HEK293 (cell line): ENCODE data around the gene PLCH2.

Experiments used
- BCL11A ChIP-seq: fragments of 450-650 bp; formaldehyde crosslinking; IDR thresholded peaks from 2 replicates; pipeline ENCODE4 v1.5.1; 2016; ENCODE audit warnings: low read depth, missing biosample characterization, missing genetic modification characterization
- HIC1 ChIP-seq: fragments of 450-650 bp; formaldehyde crosslinking; IDR thresholded peaks from 2 replicates; pipeline ENCODE4 v1.5.1; 2016; ENCODE audit warnings: missing biosample characterization, missing genetic modification characterization
- KLF1 ChIP-seq: fragments of 450-650 bp; formaldehyde crosslinking; IDR thresholded peaks from 2 replicates; pipeline ENCODE4 v1.5.1; 2016; ENCODE audit warnings: missing biosample characterization, missing genetic modification characterization
- OSR2 ChIP-seq: fragments of 450-650 bp; formaldehyde crosslinking; IDR thresholded peaks from 2 replicates; pipeline ENCODE4 v1.5.1; 2016; ENCODE audit warnings: missing biosample characterization, missing genetic modification characterization
- OVOL3 ChIP-seq: fragments of 450-650 bp; formaldehyde crosslinking; IDR thresholded peaks from 2 replicates; pipeline ENCODE4 v1.5.1; 2016; ENCODE audit warnings: missing biosample characterization, missing genetic modification characterization
- SCRT2 ChIP-seq: fragments of 450-650 bp; formaldehyde crosslinking; IDR thresholded peaks from 2 replicates; pipeline ENCODE4 v1.5.1; 2016; ENCODE audit warnings: missing biosample characterization, missing genetic modification characterization
- SP2 ChIP-seq: fragments of 450-650 bp; formaldehyde crosslinking; IDR thresholded peaks from 2 replicates; pipeline ENCODE4 v1.5.1; 2016; ENCODE audit warnings: missing biosample characterization, missing genetic modification characterization
- TCF7L2 ChIP-seq: IDR thresholded peaks from 2 replicates; pipeline ENCODE4 v1.6.1; 2011; ENCODE audit warnings: low read depth, mild to moderate bottlenecking, inconsistent platforms, low read length, moderate library complexity, borderline replicate concordance
- WT1 ChIP-seq: fragments of 450-650 bp; formaldehyde crosslinking; IDR thresholded peaks from 2 replicates; pipeline ENCODE4 v1.5.1; 2016; ENCODE audit warnings: missing biosample characterization, missing genetic modification characterization
- ZBTB10 ChIP-seq: fragments of 450-650 bp; formaldehyde crosslinking; IDR thresholded peaks from 2 replicates; pipeline ENCODE4 v1.5.1; 2016; ENCODE audit warnings: missing biosample characterization, missing genetic modification characterization
- ZFHX2 ChIP-seq: fragments of 450-650 bp; formaldehyde crosslinking; conservative IDR thresholded peaks from 2 replicates; pipeline ENCODE4 v1.5.1; 2016; ENCODE audit warnings: missing biosample characterization, missing genetic modification characterization
- ZFP41 ChIP-seq: fragments of 450-650 bp; formaldehyde crosslinking; IDR thresholded peaks from 2 replicates; pipeline ENCODE4 v1.5.1; 2016; ENCODE audit warnings: missing biosample characterization, missing genetic modification characterization, borderline replicate concordance
- ZNF112 ChIP-seq: fragments of 450-650 bp; formaldehyde crosslinking; IDR thresholded peaks from 2 replicates; pipeline ENCODE4 v1.5.0; 2017; ENCODE audit warnings: missing biosample characterization, missing genetic modification characterization
- ZNF121 ChIP-seq: fragments of 450-650 bp; formaldehyde crosslinking; IDR thresholded peaks from 2 replicates; pipeline ENCODE4 v1.5.1; 2016; ENCODE audit warnings: missing biosample characterization, missing genetic modification characterization
- ZNF138 ChIP-seq: fragments of 450-650 bp; formaldehyde crosslinking; IDR thresholded peaks from 2 replicates; pipeline ENCODE4 v1.5.1; 2016; ENCODE audit warnings: missing biosample characterization, missing genetic modification characterization, borderline replicate concordance
- ZNF169 ChIP-seq: fragments of 450-650 bp; formaldehyde crosslinking; IDR thresholded peaks from 2 replicates; pipeline ENCODE4 v1.5.1; 2016; ENCODE audit warnings: missing biosample characterization, missing genetic modification characterization
- ZNF2 ChIP-seq: fragments of 450-650 bp; formaldehyde crosslinking; IDR thresholded peaks from 2 replicates; pipeline ENCODE4 v1.5.1; 2016; ENCODE audit warnings: missing biosample characterization, missing genetic modification characterization
- ZNF223 ChIP-seq: fragments of 450-650 bp; formaldehyde crosslinking; IDR thresholded peaks from 2 replicates; pipeline ENCODE4 v1.5.1; 2016; ENCODE audit warnings: missing biosample characterization, missing genetic modification characterization
- ZNF24 ChIP-seq: fragments of 450-650 bp; formaldehyde crosslinking; IDR thresholded peaks from 2 replicates; pipeline ENCODE4 v1.5.1; 2016; ENCODE audit warnings: missing biosample characterization, missing genetic modification characterization
- ZNF248 ChIP-seq: fragments of 450-650 bp; formaldehyde crosslinking; IDR thresholded peaks from 2 replicates; pipeline ENCODE4 v1.5.1; 2017; ENCODE audit warnings: missing biosample characterization, missing genetic modification characterization
- ZNF266 ChIP-seq: fragments of 450-650 bp; formaldehyde crosslinking; IDR thresholded peaks from 2 replicates; pipeline ENCODE4 v1.5.1; 2016; ENCODE audit warnings: missing biosample characterization, missing genetic modification characterization, low read depth
- ZNF302 ChIP-seq: fragments of 450-650 bp; formaldehyde crosslinking; IDR thresholded peaks from 2 replicates; pipeline ENCODE4 v1.5.1; 2016; ENCODE audit warnings: missing biosample characterization, missing genetic modification characterization, low read depth
- ZNF354C ChIP-seq: fragments of 450-650 bp; formaldehyde crosslinking; IDR thresholded peaks from 2 replicates; pipeline ENCODE4 v1.5.1; 2016; ENCODE audit warnings: missing biosample characterization, missing genetic modification characterization, low read depth, borderline replicate concordance
- ZNF404 ChIP-seq: fragments of 450-650 bp; formaldehyde crosslinking; IDR thresholded peaks from 2 replicates; pipeline ENCODE4 v1.5.1; 2017; ENCODE audit warnings: missing biosample characterization, missing genetic modification characterization
- ZNF416 ChIP-seq: fragments of 450-650 bp; formaldehyde crosslinking; IDR thresholded peaks from 2 replicates; pipeline ENCODE4 v1.5.1; 2016; ENCODE audit warnings: missing biosample characterization, missing genetic modification characterization
- ZNF426 ChIP-seq: fragments of 450-650 bp; formaldehyde crosslinking; IDR thresholded peaks from 2 replicates; pipeline ENCODE4 v1.5.1; 2017; ENCODE audit warnings: missing biosample characterization, missing genetic modification characterization, mild to moderate bottlenecking, inconsistent platforms, moderate library complexity
- ZNF48 ChIP-seq: fragments of 450-650 bp; formaldehyde crosslinking; IDR thresholded peaks from 2 replicates; pipeline ENCODE4 v1.5.1; 2016; ENCODE audit warnings: missing biosample characterization, missing genetic modification characterization
- ZNF558 ChIP-seq: fragments of 450-650 bp; formaldehyde crosslinking; IDR thresholded peaks from 2 replicates; pipeline ENCODE4 v1.5.1; 2016; ENCODE audit warnings: missing biosample characterization, missing genetic modification characterization
- ZNF560 ChIP-seq: fragments of 450-650 bp; formaldehyde crosslinking; IDR thresholded peaks from 2 replicates; pipeline ENCODE4 v1.5.1; 2017; ENCODE audit warnings: missing biosample characterization, missing genetic modification characterization, borderline replicate concordance
- ZNF610 ChIP-seq: fragments of 450-650 bp; formaldehyde crosslinking; IDR thresholded peaks from 2 replicates; pipeline ENCODE4 v1.5.1; 2016; ENCODE audit warnings: missing biosample characterization, missing genetic modification characterization, borderline replicate concordance
- ZNF629 ChIP-seq: fragments of 450-650 bp; formaldehyde crosslinking; IDR thresholded peaks from 2 replicates; pipeline ENCODE4 v1.5.1; 2017; ENCODE audit warnings: missing biosample characterization, missing genetic modification characterization
- ZNF658 ChIP-seq: fragments of 450-650 bp; formaldehyde crosslinking; IDR thresholded peaks from 2 replicates; pipeline ENCODE4; 2016; ENCODE audit warnings: missing biosample characterization, missing genetic modification characterization
- ZNF660 ChIP-seq: fragments of 450-650 bp; IDR thresholded peaks from 2 replicates; pipeline ENCODE4 v1.5.1; 2018; ENCODE audit warnings: missing biosample characterization, mild to moderate bottlenecking, missing genetic modification characterization
- ZNF830 ChIP-seq: fragments of 450-650 bp; IDR thresholded peaks from 2 replicates; pipeline ENCODE4 v1.5.0; 2018; ENCODE audit warnings: missing biosample characterization, missing genetic modification characterization, low read depth, mild to moderate bottlenecking, moderate library complexity
- ZNF843 ChIP-seq: fragments of 450-650 bp; formaldehyde crosslinking; IDR thresholded peaks from 2 replicates; pipeline ENCODE4 v1.5.1; 2016; ENCODE audit warnings: missing biosample characterization, missing genetic modification characterization
- TF ChIP-seq, protein P1 (sequence below): fragments of 450-650 bp; formaldehyde crosslinking; IDR thresholded peaks from 2 replicates; pipeline ENCODE4 v1.5.1; 2016; ENCODE audit warnings: missing biosample characterization, missing genetic modification characterization
- TF ChIP-seq, protein P2 (sequence below): fragments of 450-650 bp; formaldehyde crosslinking; IDR thresholded peaks from 2 replicates; pipeline ENCODE4 v1.5.1; 2016; ENCODE audit warnings: missing biosample characterization, missing genetic modification characterization

The PLCH2 gene

GRCh38 chr1:2466958-2467554, 9.0 kb upstream of the PLCH2 start (continued):
- no peak for TF ChIP-seq ZNF24 (tag by site-specific recombination)
- TF ChIP-seq ZNF830 (tag by site-specific recombination) = no peak
- TF ChIP-seq ZNF404 = no peak
- TF ChIP-seq ZFHX2 (tag by site-specific recombination) = no peak
- TF ChIP-seq ZNF2 (tag by site-specific recombination) = no peak
- TF ChIP-seq BCL11A (tag by site-specific recombination) = no peak
- no peak for TF ChIP-seq ZNF843 (tag by site-specific recombination)
- TF ChIP-seq ZNF48 (tag by site-specific recombination) = no peak
- peak; percentile 60; the same call in 1 of the 2 replicates for TF ChIP-seq SP2
- TF ChIP-seq ZNF266 = no peak
- TF ChIP-seq ZNF658 (tag by site-specific recombination) = no peak
- no peak for TF ChIP-seq SCRT2
- no peak for TF ChIP-seq ZNF138 (tag by site-specific recombination)
- no peak for TF ChIP-seq ZNF121 (tag by site-specific recombination)
- no peak for TF ChIP-seq TCF7L2
- peak; percentile 47; the same call in 1 of the 2 replicates for TF ChIP-seq KLF1 (tag by site-specific recombination)
- TF ChIP-seq, protein P1, sequence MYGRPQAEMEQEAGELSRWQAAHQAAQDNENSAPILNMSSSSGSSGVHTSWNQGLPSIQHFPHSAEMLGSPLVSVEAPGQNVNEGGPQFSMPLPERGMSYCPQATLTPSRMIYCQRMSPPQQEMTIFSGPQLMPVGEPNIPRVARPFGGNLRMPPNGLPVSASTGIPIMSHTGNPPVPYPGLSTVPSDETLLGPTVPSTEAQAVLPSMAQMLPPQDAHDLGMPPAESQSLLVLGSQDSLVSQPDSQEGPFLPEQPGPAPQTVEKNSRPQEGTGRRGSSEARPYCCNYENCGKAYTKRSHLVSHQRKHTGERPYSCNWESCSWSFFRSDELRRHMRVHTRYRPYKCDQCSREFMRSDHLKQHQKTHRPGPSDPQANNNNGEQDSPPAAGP (tag by site-specific recombination) = peak; percentile 58
- TF ChIP-seq ZNF223 = no peak
- TF ChIP-seq ZNF560 = no peak
- TF ChIP-seq HIC1 = no peak
- no peak for TF ChIP-seq ZNF248 (tag by site-specific recombination)
- TF ChIP-seq OSR2 = no peak
- TF ChIP-seq ZFP41 (tag by site-specific recombination) = no peak
- TF ChIP-seq, protein P2, sequence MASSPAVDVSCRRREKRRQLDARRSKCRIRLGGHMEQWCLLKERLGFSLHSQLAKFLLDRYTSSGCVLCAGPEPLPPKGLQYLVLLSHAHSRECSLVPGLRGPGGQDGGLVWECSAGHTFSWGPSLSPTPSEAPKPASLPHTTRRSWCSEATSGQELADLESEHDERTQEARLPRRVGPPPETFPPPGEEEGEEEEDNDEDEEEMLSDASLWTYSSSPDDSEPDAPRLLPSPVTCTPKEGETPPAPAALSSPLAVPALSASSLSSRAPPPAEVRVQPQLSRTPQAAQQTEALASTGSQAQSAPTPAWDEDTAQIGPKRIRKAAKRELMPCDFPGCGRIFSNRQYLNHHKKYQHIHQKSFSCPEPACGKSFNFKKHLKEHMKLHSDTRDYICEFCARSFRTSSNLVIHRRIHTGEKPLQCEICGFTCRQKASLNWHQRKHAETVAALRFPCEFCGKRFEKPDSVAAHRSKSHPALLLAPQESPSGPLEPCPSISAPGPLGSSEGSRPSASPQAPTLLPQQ (tag by site-specific recombination) = no peak
- no peak for TF ChIP-seq ZNF354C (tag by site-specific recombination)
- no peak for TF ChIP-seq ZNF558
- TF ChIP-seq ZNF169 (tag by site-specific recombination) = no peak
- no peak for TF ChIP-seq ZNF660 (tag by site-specific recombination)
- no peak for TF ChIP-seq WT1
- no peak for TF ChIP-seq ZNF302 (tag by site-specific recombination)
- no peak for TF ChIP-seq ZNF416 (tag by site-specific recombination)
- no peak for TF ChIP-seq ZBTB10 (tag by site-specific recombination)
- no peak for TF ChIP-seq ZNF629 (tag by site-specific recombination)
- no peak for TF ChIP-seq ZNF610 (tag by site-specific recombination)
- no peak for TF ChIP-seq OVOL3 (tag by site-specific recombination)
- no peak for TF ChIP-seq ZNF112
- no peak for TF ChIP-seq ZNF426 (tag by site-specific recombination)
